Heart left ventricle (tissue), 13 donors: ENCODE data around the gene CASKIN1.

Source experiments
- POLR2A ChIP-seq, 2 donors: fragments of 450-650 bp; IDR thresholded peaks; one replicate each; pipeline ENCODE4 v1.6.1; 2017; ENCODE audit warnings: antibody characterized with exemption in 2 of 2, mild to moderate bottlenecking in 2 of 2, moderate library complexity in 2 of 2
- TF ChIP-seq, protein P1 (sequence below), 12 donors: fragments of 200-600 bp; sonication (generic) in 4 of 12; IDR thresholded peaks; one replicate each; pipeline versions ENCODE4 v1.5.0 to v1.8.0; 2018 to 2022; ENCODE audit warnings: antibody characterized with exemption in 12 of 12, mild to moderate bottlenecking in 5 of 12
- donor health status: ischemic (EF 13 %, LVEDD 7.1; RV severe dilation, severe dysfunction).
- donor health status: DM: no; HTN: yes; CAD: no.
- donor health status: DM: no; HTN: no; CAD: no.
- donor health status: ischemic (EF 25% LVEDD 6.9; RV normal size, moderate dysfunction).
- donor health status: ischemic (EF 25% LVEDD 5.7; RV mildly dilated, moderate dysfunction).
- donor health status: ischemic (EF 35%, LVEDD 5.7; RV mildly dilated, moderate dysfunction).
- donor health status: nonischemic (EF 11% LVEDD 7.7; RV severe dilation, severe dysfunction).
- donor health status: DM: yes; HTN: yes; CAD: no.
- donor health status: PGD.
- donor health status: ischemic (EF 29% LVEDD 5.4; RV normal size, mild dysfunction).
- donor health status: nonischemic (EF 23%, LVEDD 6.1; RV moderate dilation, normal function).

DNA sequence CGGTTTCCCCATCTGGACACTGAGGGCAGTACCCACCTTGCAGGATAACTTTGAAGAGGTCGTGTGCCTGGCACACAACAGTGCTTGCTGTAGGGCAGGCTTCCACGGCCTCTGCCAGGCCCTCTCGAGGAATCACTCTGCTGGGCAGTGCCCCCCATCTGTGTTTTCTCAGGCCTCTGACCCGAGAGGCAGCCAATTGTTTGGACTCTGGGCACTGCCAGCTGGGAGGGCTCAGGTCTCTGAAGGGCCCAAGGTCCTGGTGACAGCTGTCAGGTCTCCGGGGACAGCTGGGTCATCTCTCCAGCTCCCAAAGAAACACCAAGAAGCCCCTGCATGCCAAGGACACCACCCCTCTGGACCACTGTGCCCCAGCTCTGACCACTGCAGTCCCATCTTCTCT is 49.0 kb downstream of the CASKIN1 start:
- TF ChIP-seq, protein P1, sequence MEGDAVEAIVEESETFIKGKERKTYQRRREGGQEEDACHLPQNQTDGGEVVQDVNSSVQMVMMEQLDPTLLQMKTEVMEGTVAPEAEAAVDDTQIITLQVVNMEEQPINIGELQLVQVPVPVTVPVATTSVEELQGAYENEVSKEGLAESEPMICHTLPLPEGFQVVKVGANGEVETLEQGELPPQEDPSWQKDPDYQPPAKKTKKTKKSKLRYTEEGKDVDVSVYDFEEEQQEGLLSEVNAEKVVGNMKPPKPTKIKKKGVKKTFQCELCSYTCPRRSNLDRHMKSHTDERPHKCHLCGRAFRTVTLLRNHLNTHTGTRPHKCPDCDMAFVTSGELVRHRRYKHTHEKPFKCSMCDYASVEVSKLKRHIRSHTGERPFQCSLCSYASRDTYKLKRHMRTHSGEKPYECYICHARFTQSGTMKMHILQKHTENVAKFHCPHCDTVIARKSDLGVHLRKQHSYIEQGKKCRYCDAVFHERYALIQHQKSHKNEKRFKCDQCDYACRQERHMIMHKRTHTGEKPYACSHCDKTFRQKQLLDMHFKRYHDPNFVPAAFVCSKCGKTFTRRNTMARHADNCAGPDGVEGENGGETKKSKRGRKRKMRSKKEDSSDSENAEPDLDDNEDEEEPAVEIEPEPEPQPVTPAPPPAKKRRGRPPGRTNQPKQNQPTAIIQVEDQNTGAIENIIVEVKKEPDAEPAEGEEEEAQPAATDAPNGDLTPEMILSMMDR (IDR thresholded peaks at IDR 0.05), result no peak
- no peak for TF ChIP-seq POLR2A (IDR thresholded peaks at IDR 0.05)
